HuH-7.5 (cell line): ENCODE measurements around the gene FPR1.

Experiments used
- DNase-seq: peaks from one replicate; pipeline ENCODE4 v3.0.0; 2011; ENCODE audit warnings: low spot score

FPR1 gene

GRCh38 chr19:51751655-51752054, at the start of gene FPR1:
Gene FPR1 (minus strand): TSS chr19:51751878. CDS start chr19:51746994, 4,884 bp downstream.
- DNase-seq = no peak

- DNase-seq = no peak
Measured at GRCh38 chr19:51800473-51801244, 49.0 kb upstream of the FPR1 start.

GRCh38 chr19:51799774-51800472, 48.2 kb upstream of the FPR1 start:
- no peak for DNase-seq

GRCh38 chr19:51799034-51799773, 47.5 kb upstream of the FPR1 start:
- no peak for DNase-seq

- DNase-seq = no peak
Measured at GRCh38 chr19:51798062-51798461, 46.4 kb upstream of the FPR1 start.

GRCh38 chr19:51797480-51797879, 45.8 kb upstream of the FPR1 start:
- DNase-seq = no peak

- no peak for DNase-seq
Measured at GRCh38 chr19:51796195-51796679, 44.6 kb upstream of the FPR1 start.

- no peak for DNase-seq
Measured at GRCh38 chr19:51794885-51795490, 43.3 kb upstream of the FPR1 start, which contains the start of gene FPR3. Gene FPR3 (plus strand): TSS chr19:51795157. CDS start chr19:51823749, 28,592 bp downstream.

GRCh38 chr19:51793994-51794393, 42.3 kb upstream of the FPR1 start:
- no peak for DNase-seq

GRCh38 chr19:51792932-51793331, 41.3 kb upstream of the FPR1 start:
- DNase-seq = no peak

- DNase-seq = no peak
Measured at GRCh38 chr19:51789061-51789795, 37.5 kb upstream of the FPR1 start.

- no peak for DNase-seq
Measured at GRCh38 chr19:51788029-51788428, 36.4 kb upstream of the FPR1 start.

GRCh38 chr19:51786646-51787494, 35.2 kb upstream of the FPR1 start:
- no peak for DNase-seq

- no peak for DNase-seq
Measured at GRCh38 chr19:51784922-51785690, 33.4 kb upstream of the FPR1 start.

GRCh38 chr19:51784109-51784785, 32.6 kb upstream of the FPR1 start:
- DNase-seq = no peak

- no peak for DNase-seq
Measured at GRCh38 chr19:51783372-51783771, 31.7 kb upstream of the FPR1 start.

- DNase-seq = no peak
Measured at GRCh38 chr19:51781999-51782398, 30.3 kb upstream of the FPR1 start.

GRCh38 chr19:51780270-51780669, 28.6 kb upstream of the FPR1 start:
- DNase-seq = no peak

GRCh38 chr19:51779703-51780102, 28.0 kb upstream of the FPR1 start:
- DNase-seq = no peak
